ENCODE measurements around the gene SPAM1. TPM values are rescaled to one million over a fixed set of nuclear protein-coding genes. Genes with fewer than 3 reads are reported as not detected.

Gene SPAM1
- total RNA-seq, 1 donor from 2014 or later: not detected

DNA sequence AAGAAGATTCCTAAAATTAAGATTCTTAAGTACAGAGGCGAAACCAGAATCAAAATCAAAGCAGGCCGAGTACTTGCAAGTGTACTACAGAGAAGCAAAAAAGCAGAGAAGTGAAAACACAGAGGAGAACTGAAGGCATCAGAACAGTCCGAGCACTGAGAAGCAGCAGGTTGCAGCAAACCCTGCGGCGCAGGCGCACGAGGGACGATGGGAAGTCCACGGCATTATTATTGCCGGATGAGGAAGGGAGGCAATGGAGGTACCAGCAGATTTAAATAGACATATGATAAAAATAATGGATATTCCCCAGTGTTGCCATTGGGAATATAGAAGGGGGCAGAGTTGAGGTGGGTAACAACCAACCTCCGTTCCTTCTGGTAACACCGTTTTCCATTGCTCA is 7.2 kb upstream of the SPAM1 start:
- Mint-ChIP-seq H3K36me3 (ENCODE audit: unreplicated experiment) (no peaks in the 10 kb centered on the region), H3K4me3 (ENCODE audit: unreplicated experiment) (no peak overlapping the region), H3K27me3 (ENCODE audit: unreplicated experiment) (no peaks in the 10 kb centered on the region), H3K27ac (ENCODE audit: unreplicated experiment) (no peak overlapping the region), H3K9me3 (ENCODE audit: unreplicated experiment) (peaks cover 2% of the 10 kb centered on the region), H3K4me1 (ENCODE audit: low read depth, unreplicated experiment) (no peaks in the 10 kb centered on the region)
- TF ChIP-seq, protein P1, sequence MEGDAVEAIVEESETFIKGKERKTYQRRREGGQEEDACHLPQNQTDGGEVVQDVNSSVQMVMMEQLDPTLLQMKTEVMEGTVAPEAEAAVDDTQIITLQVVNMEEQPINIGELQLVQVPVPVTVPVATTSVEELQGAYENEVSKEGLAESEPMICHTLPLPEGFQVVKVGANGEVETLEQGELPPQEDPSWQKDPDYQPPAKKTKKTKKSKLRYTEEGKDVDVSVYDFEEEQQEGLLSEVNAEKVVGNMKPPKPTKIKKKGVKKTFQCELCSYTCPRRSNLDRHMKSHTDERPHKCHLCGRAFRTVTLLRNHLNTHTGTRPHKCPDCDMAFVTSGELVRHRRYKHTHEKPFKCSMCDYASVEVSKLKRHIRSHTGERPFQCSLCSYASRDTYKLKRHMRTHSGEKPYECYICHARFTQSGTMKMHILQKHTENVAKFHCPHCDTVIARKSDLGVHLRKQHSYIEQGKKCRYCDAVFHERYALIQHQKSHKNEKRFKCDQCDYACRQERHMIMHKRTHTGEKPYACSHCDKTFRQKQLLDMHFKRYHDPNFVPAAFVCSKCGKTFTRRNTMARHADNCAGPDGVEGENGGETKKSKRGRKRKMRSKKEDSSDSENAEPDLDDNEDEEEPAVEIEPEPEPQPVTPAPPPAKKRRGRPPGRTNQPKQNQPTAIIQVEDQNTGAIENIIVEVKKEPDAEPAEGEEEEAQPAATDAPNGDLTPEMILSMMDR (IDR thresholded peaks at IDR 0.05; ENCODE audit: partially characterized antibody, unreplicated experiment): no peak
- DNase-seq: no peak

DNA sequence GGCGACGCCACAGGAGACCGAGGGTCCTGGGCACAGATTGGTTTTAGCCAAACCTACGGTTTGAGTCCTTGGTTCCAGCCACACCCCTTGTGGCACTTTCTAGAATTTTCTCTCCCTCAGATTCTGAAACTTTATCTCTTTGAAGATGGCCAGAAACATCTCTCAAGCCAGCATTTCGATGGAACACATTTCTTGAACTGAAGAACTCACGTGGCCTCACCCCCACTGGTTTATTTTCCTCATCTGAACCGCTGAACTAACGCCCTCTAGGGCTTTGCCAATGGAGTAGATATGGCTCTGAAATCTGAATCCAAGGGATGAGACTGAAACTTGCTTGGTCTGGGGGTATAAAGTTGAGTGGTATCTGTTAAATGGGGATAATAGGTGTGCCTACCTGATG is 6.7 kb upstream of the SPAM1 start:
- no peaks in the 10 kb centered on the region for H3K27me3 Mint-ChIP-seq (ENCODE audit: unreplicated experiment)
- peaks cover 2% of the 10 kb centered on the region for H3K9me3 Mint-ChIP-seq (ENCODE audit: unreplicated experiment)
- TF ChIP-seq, protein P1 (IDR thresholded peaks at IDR 0.05; ENCODE audit: partially characterized antibody, unreplicated experiment): no peak
- no peaks in the 10 kb centered on the region for H3K36me3 Mint-ChIP-seq (ENCODE audit: unreplicated experiment)
- H3K4me1 Mint-ChIP-seq (ENCODE audit: low read depth, unreplicated experiment): no peaks in the 10 kb centered on the region
- peak; percentile 14 for DNase-seq
- no peak overlapping the region for H3K4me3 Mint-ChIP-seq (ENCODE audit: unreplicated experiment)
- no peak overlapping the region for H3K27ac Mint-ChIP-seq (ENCODE audit: unreplicated experiment)

DNA sequence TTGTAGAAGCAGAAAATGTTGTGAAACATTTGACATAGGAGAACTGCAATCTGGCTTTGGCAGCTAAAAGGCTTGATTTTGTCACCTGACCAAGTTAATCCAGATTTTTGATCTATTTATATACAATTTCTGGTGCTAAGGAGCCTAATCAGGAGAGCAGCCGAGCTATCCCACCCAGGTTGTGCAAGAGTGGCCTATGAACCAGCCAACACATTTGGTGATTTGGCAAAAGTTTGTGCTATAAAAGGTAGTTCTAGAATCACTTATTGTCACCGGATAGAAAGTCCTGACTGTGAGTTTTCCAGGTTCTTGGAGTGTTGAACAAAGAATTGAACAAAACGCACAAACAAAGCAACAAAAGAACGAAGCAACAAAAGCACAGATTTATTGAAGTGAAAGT is 1.4 kb upstream of the SPAM1 start:
- H3K4me3 Mint-ChIP-seq (ENCODE audit: unreplicated experiment): no peak overlapping the region
- peaks cover 2% of the 10 kb centered on the region for H3K9me3 Mint-ChIP-seq (ENCODE audit: unreplicated experiment)
- H3K4me1 Mint-ChIP-seq (ENCODE audit: low read depth, unreplicated experiment): no peaks in the 10 kb centered on the region
- no peaks in the 10 kb centered on the region for H3K36me3 Mint-ChIP-seq (ENCODE audit: unreplicated experiment)
- H3K27me3 Mint-ChIP-seq (ENCODE audit: unreplicated experiment): no peaks in the 10 kb centered on the region
- no peak for DNase-seq
- TF ChIP-seq, protein P1 (IDR thresholded peaks at IDR 0.05; ENCODE audit: partially characterized antibody, unreplicated experiment): no peak
- H3K27ac Mint-ChIP-seq (ENCODE audit: unreplicated experiment): no peak overlapping the region

DNA sequence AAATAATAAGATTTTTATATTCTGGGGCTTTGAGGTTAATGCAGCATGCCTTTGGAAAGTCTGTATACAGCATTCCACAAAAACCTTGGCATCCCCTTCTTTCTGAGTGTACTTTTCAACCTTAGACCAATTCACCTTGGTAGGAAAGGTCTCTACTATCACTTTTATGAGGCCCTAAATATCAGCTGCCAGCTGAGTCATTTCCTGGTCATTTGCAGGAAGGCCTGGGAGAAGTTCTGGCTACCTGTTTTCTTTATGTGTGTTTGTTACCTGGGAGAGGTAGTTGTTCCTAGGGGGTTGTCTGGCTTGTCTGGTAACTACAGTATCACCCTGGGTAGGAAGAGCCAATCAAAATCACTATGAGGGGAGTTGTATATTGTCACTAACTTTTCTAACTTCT is 4.1 kb downstream of the SPAM1 start:
- H3K4me3 Mint-ChIP-seq (ENCODE audit: unreplicated experiment): no peak overlapping the region
- DNase-seq: no peak
- H3K36me3 Mint-ChIP-seq (ENCODE audit: unreplicated experiment): no peaks in the 10 kb centered on the region
- no peak overlapping the region for H3K27ac Mint-ChIP-seq (ENCODE audit: unreplicated experiment)
- no peaks in the 10 kb centered on the region for H3K4me1 Mint-ChIP-seq (ENCODE audit: low read depth, unreplicated experiment)
- peaks cover 4% of the 10 kb centered on the region for H3K9me3 Mint-ChIP-seq (ENCODE audit: unreplicated experiment)
- H3K27me3 Mint-ChIP-seq (ENCODE audit: unreplicated experiment): no peaks in the 10 kb centered on the region
- TF ChIP-seq, protein P1 (IDR thresholded peaks at IDR 0.05; ENCODE audit: partially characterized antibody, unreplicated experiment): no peak

DNA sequence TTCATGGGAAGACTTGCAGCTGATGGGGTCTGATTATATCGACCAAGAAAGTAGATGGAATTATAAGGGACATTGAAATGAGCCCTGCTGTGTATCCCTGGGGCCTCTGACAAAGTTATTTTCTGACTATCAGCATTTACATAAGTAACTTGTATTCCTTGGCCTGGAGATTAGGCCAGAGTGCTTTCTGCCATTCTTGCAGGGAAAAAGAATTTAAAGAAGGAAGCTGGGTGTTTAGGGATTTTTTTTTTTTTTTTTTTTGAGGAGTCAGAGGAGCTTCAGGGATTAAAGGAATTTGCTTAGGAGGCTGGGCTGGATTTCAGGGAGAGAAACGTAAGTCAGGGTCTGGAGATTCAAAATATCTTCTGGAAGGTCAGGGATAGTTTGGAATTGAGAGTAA is 4.6 kb downstream of the SPAM1 start:
- Mint-ChIP-seq H3K27me3 (ENCODE audit: unreplicated experiment) (no peaks in the 10 kb centered on the region), H3K4me3 (ENCODE audit: unreplicated experiment) (no peak overlapping the region), H3K27ac (ENCODE audit: unreplicated experiment) (no peak overlapping the region), H3K4me1 (ENCODE audit: low read depth, unreplicated experiment) (no peaks in the 10 kb centered on the region), H3K36me3 (ENCODE audit: unreplicated experiment) (no peaks in the 10 kb centered on the region), H3K9me3 (ENCODE audit: unreplicated experiment) (peaks cover 4% of the 10 kb centered on the region)
- no peak for DNase-seq
- TF ChIP-seq, protein P1 (IDR thresholded peaks at IDR 0.05; ENCODE audit: partially characterized antibody, unreplicated experiment): no peak

All from glutamatergic neuron (in vitro differentiated cells).